OCI-LY7 (cell line): ENCODE results near the gene SOAT1. TPM values are rescaled to one million over a fixed set of nuclear protein-coding genes. Genes with fewer than 3 reads are reported as not detected.

ENCODE experiments used
- BruUV-seq: library from RNA; stranded (reverse); fragments of 400-500 nt; replicated peaks from 2 replicates; lab custom pipeline; 2021; lab: Mats Ljungman, UMichigan
- CTCF ChIA-PET: fragments of 300-600 bp; sonication (Branson Sonifier 250); formaldehyde crosslinking; loops from one replicate; lab custom pipeline; 2022; ENCODE audit warnings: antibody characterized with exemption; ENCODE audit not compliant: unreplicated experiment; lab: Charles Lee
- POLR2A ChIA-PET: fragments of 300-600 bp; sonication (Branson Sonifier 250); formaldehyde crosslinking; loops from one replicate; lab custom pipeline; 2022; ENCODE audit warnings: antibody characterized with exemption; lab: Charles Lee
- DNase-seq: peaks from one replicate; pipeline ENCODE4 v3.0.0-alpha.2; 2015; ENCODE audit warnings: low spot score
- H2AFZ ChIP-seq: fragments of 200-600 bp; sonication (generic), shearing (Covaris generic); 2 replicates; pipeline ENCODE4 v1.6.1; 2014; ENCODE audit warnings: mild to moderate bottlenecking, antibody characterized with exemption, low read length, moderate library complexity
- H3K27ac ChIP-seq: fragments of 200-600 bp; sonication (generic); 2 replicates; pipeline ENCODE4 v1.5.1; 2014; ENCODE audit warnings: mixed run types, low read depth, mild to moderate bottlenecking, moderate library complexity, low read length, inconsistent platforms; ENCODE audit not compliant: poor library complexity, severe bottlenecking
- H3K36me3 ChIP-seq: fragments of 200-600 bp; sonication (generic); 2 replicates; pipeline ENCODE4 v1.6.1; 2014; ENCODE audit warnings: mild to moderate bottlenecking, antibody characterized with exemption, low read length, moderate library complexity, mixed read lengths; ENCODE audit not compliant: insufficient read depth
- H3K4me1 ChIP-seq: fragments of 200-600 bp; sonication (generic); 2 replicates; pipeline ENCODE4 v1.5.1; 2014; ENCODE audit warnings: mild to moderate bottlenecking, low read length; ENCODE audit not compliant: insufficient read depth, poor library complexity, severe bottlenecking
- H3K4me2 ChIP-seq: fragments of 200-600 bp; sonication (generic); 2 replicates; pipeline ENCODE4 v1.6.1; 2014; ENCODE audit warnings: mild to moderate bottlenecking, low read length
- H3K4me3 ChIP-seq: fragments of 200-600 bp; sonication (generic); 2 replicates; pipeline ENCODE4 v1.5.1; 2014; ENCODE audit warnings: mild to moderate bottlenecking, low read depth, low read length; ENCODE audit not compliant: poor library complexity, severe bottlenecking
- H3K79me2 ChIP-seq: fragments of 200-600 bp; sonication (generic); 2 replicates; pipeline ENCODE4 v1.6.1; 2016; ENCODE audit warnings: low read depth, mild to moderate bottlenecking, low read length, moderate library complexity, mixed read lengths; ENCODE audit not compliant: insufficient read depth
- H3K9me2 ChIP-seq: fragments of 200-600 bp; sonication (generic); 2 replicates; pipeline ENCODE4 v1.6.1; 2016; ENCODE audit warnings: mild to moderate bottlenecking, low read length, mixed read lengths; ENCODE audit not compliant: insufficient read depth
- H3K9me3 ChIP-seq: fragments of 200-600 bp; sonication (generic); 2 replicates; pipeline ENCODE4 v1.6.1; 2014; ENCODE audit warnings: mild to moderate bottlenecking, mixed run types, low read length, mixed read lengths
- H4K20me1 ChIP-seq: fragments of 200-600 bp; sonication (generic); 2 replicates; pipeline ENCODE4 v1.6.1; 2014; ENCODE audit warnings: mild to moderate bottlenecking, antibody characterized with exemption, low read length, moderate library complexity, mixed read lengths; ENCODE audit not compliant: insufficient read depth
- EZH2phosphoT487 ChIP-seq: fragments of 200-600 bp; sonication (generic); IDR thresholded peaks from 2 replicates; pipeline ENCODE4 v1.6.1; 2018; ENCODE audit warnings: low read depth, borderline replicate concordance, mild to moderate bottlenecking, mixed run types, antibody characterized with exemption, low read length, moderate library complexity, mixed read lengths
- intact Hi-C: fragments of 100-400 bp; cut with micrococcal nuclease; formaldehyde crosslinking; loops from one replicate; pipeline ENCODE4 v1.10.0; 2022; ENCODE audit not compliant: unreplicated experiment
- total RNA-seq, 2 experiments: library from RNA; depleted of rRNA in 1 of 2; stranded (reverse); fragments of >200 nt in 1 of 2; shearing (Covaris generic) in 1 of 2; gene quantifications; 2 replicates each; pipeline ENCODE4 v1.2.3, GENCODE V29; 2014 to 2022
- TF ChIP-seq, protein P1 (sequence below): fragments of 200-600 bp; sonication (generic); conservative IDR thresholded peaks from 2 replicates; pipeline ENCODE4 v1.5.1; 2014; ENCODE audit warnings: mild to moderate bottlenecking, antibody characterized with exemption, low read length, moderate library complexity, mixed read lengths

The SOAT1 gene
- total RNA-seq, 2 experiments from 2014 or later = 8.7 to 34.0 TPM

DNA sequence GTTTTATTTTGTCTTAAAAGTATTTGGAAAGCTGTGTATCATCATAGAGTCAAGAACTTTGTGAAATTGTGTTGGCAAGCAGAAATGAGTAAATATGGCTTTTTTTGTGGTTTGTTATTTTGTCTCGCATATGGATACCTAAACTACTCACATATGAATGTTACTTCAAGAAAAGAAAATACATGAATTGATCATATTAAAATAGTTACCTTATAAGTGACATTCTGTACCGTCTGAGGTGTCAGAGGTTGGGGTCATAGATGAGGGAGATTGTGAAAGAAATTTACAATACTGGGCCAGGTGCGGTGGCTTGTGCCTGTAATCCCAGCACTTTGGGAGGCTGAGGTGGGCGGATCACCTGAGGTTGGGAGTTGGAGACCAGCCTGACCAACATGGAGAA lies 40.8 kb downstream of the SOAT1 start:
- Histone ChIP-seq H3K4me2 (no peak overlapping the region), H4K20me1 (no peaks in the 10 kb centered on the region), H3K9me3 (peaks cover 8% of the 10 kb centered on the region; the same call in 1 of the 2 replicates), H3K79me2 (no peaks in the 10 kb centered on the region), H3K4me3 (no peak overlapping the region), H3K36me3 (peaks cover 41% of the 10 kb centered on the region), H3K4me1 (peaks cover 2% of the 10 kb centered on the region), H3K27ac (no peak overlapping the region), H3K9me2 (no peaks in the 10 kb centered on the region), H2AFZ (no peak overlapping the region)
- CTCF ChIA-PET = no interaction called here
- POLR2A ChIA-PET = no interaction called here
- intact Hi-C loops = no loop called here
- no TSS peak for BruUV-seq
- no peak for DNase-seq
- no peak for TF ChIP-seq EZH2phosphoT487
- TF ChIP-seq, protein P1, sequence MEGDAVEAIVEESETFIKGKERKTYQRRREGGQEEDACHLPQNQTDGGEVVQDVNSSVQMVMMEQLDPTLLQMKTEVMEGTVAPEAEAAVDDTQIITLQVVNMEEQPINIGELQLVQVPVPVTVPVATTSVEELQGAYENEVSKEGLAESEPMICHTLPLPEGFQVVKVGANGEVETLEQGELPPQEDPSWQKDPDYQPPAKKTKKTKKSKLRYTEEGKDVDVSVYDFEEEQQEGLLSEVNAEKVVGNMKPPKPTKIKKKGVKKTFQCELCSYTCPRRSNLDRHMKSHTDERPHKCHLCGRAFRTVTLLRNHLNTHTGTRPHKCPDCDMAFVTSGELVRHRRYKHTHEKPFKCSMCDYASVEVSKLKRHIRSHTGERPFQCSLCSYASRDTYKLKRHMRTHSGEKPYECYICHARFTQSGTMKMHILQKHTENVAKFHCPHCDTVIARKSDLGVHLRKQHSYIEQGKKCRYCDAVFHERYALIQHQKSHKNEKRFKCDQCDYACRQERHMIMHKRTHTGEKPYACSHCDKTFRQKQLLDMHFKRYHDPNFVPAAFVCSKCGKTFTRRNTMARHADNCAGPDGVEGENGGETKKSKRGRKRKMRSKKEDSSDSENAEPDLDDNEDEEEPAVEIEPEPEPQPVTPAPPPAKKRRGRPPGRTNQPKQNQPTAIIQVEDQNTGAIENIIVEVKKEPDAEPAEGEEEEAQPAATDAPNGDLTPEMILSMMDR = no peak

DNA sequence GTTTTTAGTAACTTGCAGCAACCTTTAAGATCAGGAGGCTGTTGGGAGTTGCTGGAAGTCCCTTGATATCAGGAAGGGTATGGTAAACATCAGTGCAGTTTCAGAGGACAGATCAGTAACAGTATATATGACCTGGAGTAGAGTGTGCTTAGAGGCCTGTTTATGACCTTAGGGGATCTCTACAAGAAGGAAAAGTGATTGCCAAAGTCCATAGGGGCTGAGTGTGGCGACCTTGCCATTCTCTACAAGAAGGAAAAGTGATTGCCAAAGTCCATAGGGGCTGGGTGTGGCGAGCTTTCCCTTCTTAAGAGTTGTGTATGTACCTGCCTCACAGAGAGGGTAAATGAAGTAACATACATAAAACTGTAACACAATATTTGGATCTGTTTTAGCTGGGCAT lies 43.7 kb downstream of the SOAT1 start:
- Histone ChIP-seq H3K4me1 (peaks cover 14% of the 10 kb centered on the region), H2AFZ (no peak overlapping the region), H3K9me3 (no peaks in the 10 kb centered on the region), H3K27ac (no peak overlapping the region), H3K4me2 (no peak overlapping the region), H3K4me3 (no peak overlapping the region), H3K9me2 (no peaks in the 10 kb centered on the region), H3K79me2 (no peaks in the 10 kb centered on the region), H3K36me3 (peaks cover 52% of the 10 kb centered on the region), H4K20me1 (no peaks in the 10 kb centered on the region)
- intact Hi-C loops = no loop called here
- no TSS peak for BruUV-seq
- no peak for DNase-seq
- POLR2A ChIA-PET = no interaction called here
- CTCF ChIA-PET = no interaction called here
- TF ChIP-seq, protein P1 = no peak
- TF ChIP-seq EZH2phosphoT487 = no peak

DNA sequence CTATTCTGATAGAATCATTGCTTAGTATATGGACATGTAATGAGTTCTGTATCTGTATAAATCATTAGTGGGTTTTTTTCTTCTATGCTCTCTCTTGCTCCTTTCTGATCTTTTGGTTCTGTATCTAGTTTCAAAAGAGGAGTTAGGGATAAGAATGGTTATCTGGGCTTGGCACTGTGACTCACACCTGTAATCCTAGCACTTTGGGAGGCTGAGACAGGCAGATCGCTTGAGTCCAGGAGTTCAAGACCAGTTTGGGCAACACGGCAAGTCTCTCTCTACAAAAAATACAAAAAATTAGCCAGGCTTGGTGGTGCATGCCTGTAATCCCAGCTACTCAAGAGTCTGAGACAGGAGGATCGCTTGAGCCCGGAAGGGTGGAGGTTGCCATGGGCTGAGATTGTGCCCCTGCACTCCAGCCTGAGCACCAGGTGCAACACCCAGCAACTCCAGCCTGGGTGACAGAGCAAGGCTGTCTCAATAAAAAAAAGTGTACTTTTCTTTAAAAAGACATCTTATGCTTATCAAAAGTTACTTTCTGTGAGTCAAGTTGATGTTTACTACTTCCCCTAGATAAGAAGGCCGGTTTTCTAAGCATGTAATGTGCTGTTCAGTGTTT lies 44.5 kb downstream of the SOAT1 start:
- DNase-seq = no peak
- intact Hi-C loops = no loop called here
- ChIA-PET CTCF (no interaction called here), POLR2A (no interaction called here)
- no peaks in the 10 kb centered on the region for H3K79me2 ChIP-seq
- no peak overlapping the region for H3K4me2 ChIP-seq
- no peak overlapping the region for H2AFZ ChIP-seq
- peaks cover 14% of the 10 kb centered on the region for H3K4me1 ChIP-seq
- no peaks in the 10 kb centered on the region for H3K9me2 ChIP-seq
- peaks cover 55% of the 10 kb centered on the region for H3K36me3 ChIP-seq
- no peak overlapping the region for H3K4me3 ChIP-seq
- TF ChIP-seq, protein P1 = no peak
- no peak for TF ChIP-seq EZH2phosphoT487
- no peaks in the 10 kb centered on the region for H3K9me3 ChIP-seq
- no peaks in the 10 kb centered on the region for H4K20me1 ChIP-seq
- no peak overlapping the region for H3K27ac ChIP-seq
- no TSS peak for BruUV-seq
